Prostate gland (tissue), 2 donors: ENCODE data around the gene NKRF.

ENCODE experiments used
- POLR2A ChIP-seq: fragments of 450-650 bp; IDR thresholded peaks from one replicate; pipeline ENCODE4 v1.6.1; 2016; ENCODE audit warnings: antibody characterized with exemption, mild to moderate bottlenecking
- POLR2AphosphoS5 ChIP-seq: sonication (generic); formaldehyde crosslinking; IDR thresholded peaks from one replicate; pipeline ENCODE4 v1.6.1; 2017; ENCODE audit warnings: antibody characterized with exemption
- TF ChIP-seq, protein P1 (sequence below), 4 experiments: fragments of 200-600 bp in 2 of 4; fragments of 450-650 bp in 2 of 4; sonication (generic) in 2 of 4; IDR thresholded peaks; 1 replicate in 3 of 4; 2 replicates in 1 of 4; pipeline ENCODE4 v1.5.1; 2016 to 2019; ENCODE audit warnings: antibody characterized with exemption in 4 of 4, mild to moderate bottlenecking in 2 of 4, moderate library complexity in 2 of 4

DNA sequence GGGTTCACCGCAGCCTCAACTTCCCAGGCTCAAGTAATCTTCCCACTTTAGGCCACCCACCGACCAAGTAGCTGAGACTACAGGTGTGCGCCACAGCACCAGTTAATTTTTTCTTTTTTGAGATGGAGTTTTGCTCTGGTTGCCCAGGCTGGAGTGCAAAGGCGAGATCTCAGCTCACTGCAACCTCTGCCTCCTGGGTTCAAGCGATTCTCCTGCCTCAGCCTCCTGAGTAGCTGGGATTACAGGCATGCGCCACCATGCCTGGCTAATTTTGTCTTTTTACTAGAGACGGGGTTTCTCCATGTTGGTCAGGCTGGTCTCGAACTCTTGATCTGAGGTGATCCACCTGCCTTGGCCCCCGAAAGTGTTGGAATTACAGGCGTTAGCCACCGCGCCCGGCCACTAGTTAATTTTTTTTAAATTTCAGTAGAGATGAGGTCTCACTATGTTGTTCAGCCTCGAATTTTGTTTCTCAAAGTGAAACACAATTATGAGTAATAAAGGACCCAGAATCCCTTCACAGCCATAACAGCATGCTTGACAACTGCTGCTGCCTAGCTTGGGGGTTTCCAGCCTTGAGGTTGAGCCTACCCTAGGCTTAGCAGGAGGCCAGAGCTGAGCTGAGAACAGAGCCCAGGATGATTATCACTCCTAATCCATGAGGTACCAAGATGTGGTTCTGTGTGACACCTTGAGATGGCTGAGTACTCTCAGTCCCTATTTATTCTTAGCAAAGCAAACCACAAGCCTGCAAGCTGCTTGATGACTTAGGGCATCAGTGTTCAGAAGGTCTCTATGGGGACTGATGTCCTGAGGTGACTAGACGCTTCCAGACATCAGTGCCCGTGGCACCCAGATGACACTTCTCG lies 41.6 kb upstream of the NKRF start:
- TF ChIP-seq, protein P1, sequence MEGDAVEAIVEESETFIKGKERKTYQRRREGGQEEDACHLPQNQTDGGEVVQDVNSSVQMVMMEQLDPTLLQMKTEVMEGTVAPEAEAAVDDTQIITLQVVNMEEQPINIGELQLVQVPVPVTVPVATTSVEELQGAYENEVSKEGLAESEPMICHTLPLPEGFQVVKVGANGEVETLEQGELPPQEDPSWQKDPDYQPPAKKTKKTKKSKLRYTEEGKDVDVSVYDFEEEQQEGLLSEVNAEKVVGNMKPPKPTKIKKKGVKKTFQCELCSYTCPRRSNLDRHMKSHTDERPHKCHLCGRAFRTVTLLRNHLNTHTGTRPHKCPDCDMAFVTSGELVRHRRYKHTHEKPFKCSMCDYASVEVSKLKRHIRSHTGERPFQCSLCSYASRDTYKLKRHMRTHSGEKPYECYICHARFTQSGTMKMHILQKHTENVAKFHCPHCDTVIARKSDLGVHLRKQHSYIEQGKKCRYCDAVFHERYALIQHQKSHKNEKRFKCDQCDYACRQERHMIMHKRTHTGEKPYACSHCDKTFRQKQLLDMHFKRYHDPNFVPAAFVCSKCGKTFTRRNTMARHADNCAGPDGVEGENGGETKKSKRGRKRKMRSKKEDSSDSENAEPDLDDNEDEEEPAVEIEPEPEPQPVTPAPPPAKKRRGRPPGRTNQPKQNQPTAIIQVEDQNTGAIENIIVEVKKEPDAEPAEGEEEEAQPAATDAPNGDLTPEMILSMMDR (IDR thresholded peaks at IDR 0.05) = no peak
- TF ChIP-seq POLR2A = no peak
- no peak for TF ChIP-seq POLR2AphosphoS5
